ENCODE measurements around the gene UBQLN4.
A peak's percentile ranks its signal among the peaks of the same experiment; 100 is the strongest.

DNA sequence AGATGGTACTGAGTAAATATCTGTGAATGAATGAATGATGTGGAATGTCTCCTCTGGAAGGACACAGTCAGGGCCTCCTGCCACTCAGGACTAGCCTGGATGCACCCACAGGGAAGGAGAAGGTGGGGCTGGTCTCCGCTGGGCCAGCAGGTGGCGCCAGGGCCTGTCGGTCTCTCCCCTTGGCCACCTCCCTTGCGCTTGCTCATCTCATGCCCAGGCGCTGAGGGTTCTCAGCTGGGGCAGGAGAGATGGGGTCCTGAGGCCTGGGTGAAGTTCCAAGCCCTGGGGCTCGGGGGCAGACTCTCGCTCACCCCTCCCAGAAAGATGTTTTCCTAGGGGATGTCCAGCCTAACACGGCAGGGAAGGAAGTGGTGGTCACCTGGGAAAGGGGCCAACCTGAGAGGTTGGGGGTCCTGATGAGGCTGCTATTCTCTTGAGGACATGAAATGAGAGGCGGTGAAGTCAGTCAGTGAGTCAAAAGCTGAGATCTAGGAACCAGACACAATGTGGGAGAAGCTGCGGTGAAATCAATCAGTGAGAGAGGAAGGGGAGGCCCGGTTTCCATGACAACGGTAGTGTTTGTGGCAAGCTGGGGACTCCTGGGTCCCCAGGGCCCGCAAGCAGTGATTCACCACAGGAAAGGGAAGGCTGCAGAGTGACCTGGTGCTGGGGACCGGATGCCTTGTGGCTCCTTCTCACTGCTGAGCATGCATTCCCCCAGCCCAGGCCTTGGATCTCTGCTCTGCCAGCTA lies 43.2 kb upstream of the UBQLN4 start:
- TF ChIP-seq, protein P1, sequence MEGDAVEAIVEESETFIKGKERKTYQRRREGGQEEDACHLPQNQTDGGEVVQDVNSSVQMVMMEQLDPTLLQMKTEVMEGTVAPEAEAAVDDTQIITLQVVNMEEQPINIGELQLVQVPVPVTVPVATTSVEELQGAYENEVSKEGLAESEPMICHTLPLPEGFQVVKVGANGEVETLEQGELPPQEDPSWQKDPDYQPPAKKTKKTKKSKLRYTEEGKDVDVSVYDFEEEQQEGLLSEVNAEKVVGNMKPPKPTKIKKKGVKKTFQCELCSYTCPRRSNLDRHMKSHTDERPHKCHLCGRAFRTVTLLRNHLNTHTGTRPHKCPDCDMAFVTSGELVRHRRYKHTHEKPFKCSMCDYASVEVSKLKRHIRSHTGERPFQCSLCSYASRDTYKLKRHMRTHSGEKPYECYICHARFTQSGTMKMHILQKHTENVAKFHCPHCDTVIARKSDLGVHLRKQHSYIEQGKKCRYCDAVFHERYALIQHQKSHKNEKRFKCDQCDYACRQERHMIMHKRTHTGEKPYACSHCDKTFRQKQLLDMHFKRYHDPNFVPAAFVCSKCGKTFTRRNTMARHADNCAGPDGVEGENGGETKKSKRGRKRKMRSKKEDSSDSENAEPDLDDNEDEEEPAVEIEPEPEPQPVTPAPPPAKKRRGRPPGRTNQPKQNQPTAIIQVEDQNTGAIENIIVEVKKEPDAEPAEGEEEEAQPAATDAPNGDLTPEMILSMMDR (conservative IDR thresholded peaks at IDR 0.05; ENCODE audit: low read depth, low read length) = peak; percentile 99
- no peak for TF ChIP-seq EZH2 (IDR thresholded peaks at IDR 0.05; ENCODE audit: borderline replicate concordance, low read depth, low read length, poor library complexity, severe bottlenecking)

All from A673 (cell line).